H9 (cell line): ENCODE measurements around the gene ZNF622. TPM values are rescaled to one million over a fixed set of nuclear protein-coding genes. Genes with fewer than 3 reads are reported as not detected.

ENCODE experiments used
- DNase-seq: peaks from one replicate; pipeline ENCODE4 v3.0.0-alpha.2; 2017
- H2AFZ ChIP-seq: one replicate; pipeline ENCODE4 v1.6.1; 2013; ENCODE audit warnings: mild to moderate bottlenecking, low read length, control low read depth, moderate library complexity
- H2AK5ac ChIP-seq: 2 replicates; pipeline ENCODE4 v1.6.1; 2013; ENCODE audit warnings: low read length, control low read depth, mixed read lengths; ENCODE audit not compliant: insufficient read length
- H2BK120ac ChIP-seq: one replicate; pipeline ENCODE4 v1.6.1; 2013; ENCODE audit warnings: low read depth, mild to moderate bottlenecking, low read length, control low read depth, inconsistent platforms; ENCODE audit not compliant: poor library complexity, severe bottlenecking
- H2BK12ac ChIP-seq: 2 replicates; pipeline ENCODE4 v1.6.1; 2013; ENCODE audit warnings: low read length, control low read depth, mixed read lengths, low read depth; ENCODE audit not compliant: insufficient read length
- H2BK15ac ChIP-seq: 2 replicates; pipeline ENCODE4 v1.6.1; 2013; ENCODE audit warnings: low read depth, low read length, control low read depth
- H2BK20ac ChIP-seq: one replicate; pipeline ENCODE4 v1.6.1; 2013; ENCODE audit warnings: low read depth, mild to moderate bottlenecking, low read length, control low read depth, inconsistent platforms; ENCODE audit not compliant: poor library complexity, severe bottlenecking
- H2BK5ac ChIP-seq: 2 replicates; pipeline ENCODE4 v1.6.1; 2013; ENCODE audit warnings: low read length, control low read depth, mixed read lengths; ENCODE audit not compliant: insufficient read length
- H3K14ac ChIP-seq: 2 replicates; pipeline ENCODE4 v1.6.1; 2013; ENCODE audit warnings: low read length, control low read depth; ENCODE audit not compliant: insufficient read depth
- H3K18ac ChIP-seq: 2 replicates; pipeline ENCODE4 v1.6.1; 2013; ENCODE audit warnings: low read depth, mild to moderate bottlenecking, mixed read lengths, low read length, control low read depth; ENCODE audit not compliant: insufficient read length
- H3K23ac ChIP-seq: 2 replicates; pipeline ENCODE4 v1.6.1; 2013; ENCODE audit warnings: low read length, control low read depth, mixed read lengths, low read depth; ENCODE audit not compliant: insufficient read length
- H3K23me2 ChIP-seq: 2 replicates; pipeline ENCODE4 v1.6.1; 2013; ENCODE audit warnings: low read depth, mild to moderate bottlenecking, mixed read lengths, low read length, control low read depth; ENCODE audit not compliant: insufficient read length, poor library complexity, severe bottlenecking
- H3K27ac ChIP-seq: 2 replicates; pipeline ENCODE4 v1.5.1; 2013; ENCODE audit warnings: low read length, control low read depth, mixed read lengths, low read depth; ENCODE audit not compliant: insufficient read length
- H3K27me3 ChIP-seq: 2 replicates; pipeline ENCODE4 v1.6.1; 2013; ENCODE audit warnings: low read length, control low read depth, inconsistent platforms; ENCODE audit not compliant: insufficient read depth
- H3K4ac ChIP-seq: 2 replicates; pipeline ENCODE4 v1.6.1; 2013; ENCODE audit warnings: low read depth, mild to moderate bottlenecking, control low read depth, inconsistent platforms, low read length, moderate library complexity
- H3K4me1 ChIP-seq: 2 replicates; pipeline ENCODE4 v1.6.1; 2013; ENCODE audit warnings: low read length, control low read depth, inconsistent platforms; ENCODE audit not compliant: insufficient read depth
- H3K4me2 ChIP-seq: 2 replicates; pipeline ENCODE4 v1.6.1; 2013; ENCODE audit warnings: low read length, control low read depth, mixed read lengths; ENCODE audit not compliant: insufficient read length, insufficient read depth
- H3K56ac ChIP-seq: 2 replicates; pipeline ENCODE4 v1.6.1; 2013; ENCODE audit warnings: low read depth, mild to moderate bottlenecking, mixed read lengths, low read length, control low read depth; ENCODE audit not compliant: insufficient read length
- H3K79me1 ChIP-seq: 2 replicates; pipeline ENCODE4 v1.6.1; 2013; ENCODE audit warnings: low read depth, mild to moderate bottlenecking, moderate library complexity, low read length, control low read depth, inconsistent platforms; ENCODE audit not compliant: insufficient read depth, poor library complexity, severe bottlenecking
- H3K79me2 ChIP-seq: 2 replicates; pipeline ENCODE4 v1.6.1; 2013; ENCODE audit warnings: low read length, control low read depth, inconsistent platforms; ENCODE audit not compliant: insufficient read depth
- H3K9ac ChIP-seq: 2 replicates; pipeline ENCODE4 v1.6.1; 2013; ENCODE audit warnings: low read length, control low read depth, mixed read lengths; ENCODE audit not compliant: insufficient read length; ENCODE audit errors: extremely low read depth
- H3K9me3 ChIP-seq: one replicate; pipeline ENCODE4 v1.6.1; 2013; ENCODE audit warnings: low read depth, low read length, inconsistent platforms; ENCODE audit not compliant: control insufficient read depth
- H3T11ph ChIP-seq: one replicate; pipeline ENCODE4 v1.6.1; 2013; ENCODE audit warnings: mild to moderate bottlenecking, low read length, control low read depth, inconsistent platforms
- H4K20me1 ChIP-seq: one replicate; pipeline ENCODE4 v1.6.1; 2013; ENCODE audit not compliant: control insufficient read depth, insufficient read length, insufficient read depth
- H4K5ac ChIP-seq: 2 replicates; pipeline ENCODE4 v1.6.1; 2013; ENCODE audit warnings: low read depth, mild to moderate bottlenecking, mixed read lengths, low read length, control low read depth; ENCODE audit not compliant: insufficient read length
- H4K8ac ChIP-seq: replicated peaks from 2 replicates; pipeline ENCODE4 v1.6.1; 2013; ENCODE audit warnings: low read length, control low read depth, mixed read lengths, low read depth; ENCODE audit not compliant: insufficient read length
- H4K91ac ChIP-seq: 2 replicates; pipeline ENCODE4 v1.6.1; 2013; ENCODE audit warnings: low read depth, mild to moderate bottlenecking, moderate library complexity, mixed read lengths, low read length, control low read depth; ENCODE audit not compliant: insufficient read length
- H3K27ac Mint-ChIP-seq, 3 experiments: 2 replicates in 2 of 3; 3 replicates in 1 of 3; pipeline ENCODE4 v1.8.0; 2020 to 2021; ENCODE audit warnings: mixed read lengths in 3 of 3, mild to moderate bottlenecking in 1 of 3, moderate library complexity in 1 of 3
- H3K27me3 Mint-ChIP-seq: 2 replicates; pipeline ENCODE4 v1.8.0; 2021; ENCODE audit warnings: low read depth, mild to moderate bottlenecking, moderate library complexity, mixed read lengths
- H3K36me3 Mint-ChIP-seq, 3 experiments: 2 replicates in 2 of 3; 3 replicates in 1 of 3; pipeline ENCODE4 v1.8.0; 2020 to 2021; ENCODE audit warnings: low read depth in 3 of 3, mixed read lengths in 3 of 3; ENCODE audit not compliant: insufficient read depth in 1 of 3
- H3K4me1 Mint-ChIP-seq, 2 experiments: 2 replicates each; pipeline ENCODE4 v1.8.0; 2020; ENCODE audit warnings: mixed read lengths in 2 of 2
- H3K4me3 Mint-ChIP-seq, 2 experiments: 2 replicates in 1 of 2; 3 replicates in 1 of 2; pipeline ENCODE4 v1.8.0; 2020 to 2021; ENCODE audit warnings: mild to moderate bottlenecking in 2 of 2, mixed read lengths in 2 of 2, moderate library complexity in 1 of 2
- H3K9me3 Mint-ChIP-seq, 2 experiments: 2 replicates in 1 of 2; 3 replicates in 1 of 2; pipeline ENCODE4 v1.8.0; 2020; ENCODE audit warnings: mild to moderate bottlenecking in 2 of 2, mixed read lengths in 2 of 2, moderate library complexity in 1 of 2
- CTCF ChIP-seq: fragments of 200-600 bp; sonication (generic); conservative IDR thresholded peaks from 3 replicates; pipeline ENCODE4 v1.8.0; 2021; ENCODE audit warnings: antibody characterized with exemption, mild to moderate bottlenecking
- WGBS: extraction: QIAGEN DNeasy Blood & Tissue Kit; methylation state at CpG from one replicate; pipeline ENCODE4 v1.1.7; 2013; ENCODE audit warnings: missing lambda C conversion rate, low lambda C conversion rate, mixed read lengths; ENCODE audit not compliant: insufficient read length; ENCODE audit errors: extremely low coverage; 5-methylcytosine and 5-hydroxymethylcytosine counted together
- total RNA-seq: library from RNA; stranded (reverse); gene quantifications from 2 replicates; pipeline ENCODE4 v1.2.1, GENCODE V29; 2021

ZNF622 gene
- total RNA-seq, 1 experiment from 2014 or later: 42.2 TPM

- no CpG with 5 or more reads among the region's 1 CpG for WGBS
Observed at GRCh38 chr5:16461782-16462181, 3.8 kb downstream of the ZNF622 start.

More at GRCh38 chr5:16461782-16462181, 3.8 kb downstream of the ZNF622 start:
- no peaks in the 10 kb centered on the region for H3K9me3 Mint-ChIP-seq
- Histone ChIP-seq H3K9me3 (no peaks in the 10 kb centered on the region), H3K23ac (no peak overlapping the region), H2AK5ac (no peak overlapping the region), H4K5ac (no peak overlapping the region), H3K4me2 (no peak overlapping the region), H2BK20ac (no peak overlapping the region), H4K91ac (no peak overlapping the region), H2BK12ac (no peak overlapping the region), H2BK15ac (no peak overlapping the region), H3K27me3 (no peaks in the 10 kb centered on the region), H3K27ac (no peak overlapping the region), H3K18ac (no peak overlapping the region), H3K4ac (no peak overlapping the region), H3K9ac (no peak overlapping the region), H2AFZ (no peak overlapping the region), H3K14ac (no peak overlapping the region), H2BK5ac (no peak overlapping the region), H3K79me1 (peaks cover 3% of the 10 kb centered on the region), H3K79me2 (peaks cover 13% of the 10 kb centered on the region; the same call in 1 of the 2 replicates), H3K4me1 (no peaks in the 10 kb centered on the region; the same call in 1 of the 2 replicates), H4K8ac (no peak overlapping the region), H2BK120ac (no peak overlapping the region), H3K23me2 (peaks cover 10% of the 10 kb centered on the region), H3K56ac (no peak overlapping the region), H4K20me1 (peaks cover under 1% of the 10 kb centered on the region), H3T11ph (no peak overlapping the region)
- peaks cover 15 to 20% of the 10 kb centered on the region in 2 experiments for H3K4me1 Mint-ChIP-seq
- DNase-seq: no peak
- peaks cover 13 to 49% (median 47%) of the 10 kb centered on the region in 3 experiments for H3K36me3 Mint-ChIP-seq
- no peaks in the 10 kb centered on the region; the same call in 1 of the 2 replicates for H3K27me3 Mint-ChIP-seq
- no peak overlapping the region for H3K4me3 Mint-ChIP-seq
- H3K27ac Mint-ChIP-seq: no peak overlapping the region; a peak in 2 of 7 replicates
- no peak for TF ChIP-seq CTCF
